ENCODE data around the gene TMEM219.

DNA sequence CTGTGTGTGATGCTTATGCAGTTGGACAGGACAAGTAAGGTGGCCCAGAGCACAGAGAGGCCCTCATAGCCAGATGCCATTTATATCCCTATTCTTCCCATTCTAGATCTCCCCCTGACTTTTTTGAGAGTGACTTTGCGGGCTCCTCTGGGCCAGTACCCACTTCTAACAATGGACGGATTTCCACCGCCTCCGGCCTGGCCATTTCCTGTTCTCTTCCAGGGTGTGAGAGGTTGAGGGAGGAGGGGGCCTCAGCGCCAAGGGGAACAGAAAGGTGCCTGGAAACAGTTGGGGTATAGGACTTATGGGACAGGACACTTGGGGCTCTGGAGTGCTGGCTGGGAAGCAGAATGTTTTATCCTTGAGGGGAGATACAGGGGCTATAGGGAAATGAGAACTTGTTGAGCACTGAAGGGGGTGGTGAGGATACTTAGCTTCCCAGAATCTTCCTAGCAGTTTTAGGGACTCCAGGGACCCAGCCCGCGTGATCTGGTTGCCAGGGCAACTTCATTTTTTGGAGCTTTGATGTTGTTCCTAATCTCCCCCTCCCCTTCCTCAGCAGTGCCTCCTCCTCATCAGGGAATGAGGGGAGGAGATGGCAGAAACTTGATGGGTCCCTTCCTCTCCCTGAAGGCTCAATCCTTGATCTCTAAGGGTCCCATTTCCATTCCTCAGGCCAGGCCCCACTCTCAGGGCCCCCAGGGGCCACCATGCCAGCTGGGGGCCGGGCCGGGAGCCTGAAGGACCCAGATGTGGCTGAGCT is 15.4 kb downstream of the TMEM219 start:
- TF ChIP-seq GATA2 (IDR thresholded peaks at IDR 0.05; ENCODE audit: low read depth, low read length): no peak
- no peak for TF ChIP-seq GATA3 (IDR thresholded peaks at IDR 0.05; ENCODE audit: low read depth, low read length)

Data from SH-SY5Y (cell line).